B cell (primary cell): ENCODE results near the gene KLK4.

Experiments used
- CTCF ChIP-seq: fragments of 200-600 bp; IDR thresholded peaks from one replicate; pipeline ENCODE4 v1.8.0; 2022; ENCODE audit warnings: antibody characterized with exemption, mild to moderate bottlenecking
- EZH2 ChIP-seq: IDR thresholded peaks from 2 replicates; pipeline ENCODE4 v1.6.1; 2012; ENCODE audit warnings: borderline replicate concordance, low read depth, mild to moderate bottlenecking, moderate library complexity, low read length; ENCODE audit not compliant: insufficient read depth, poor library complexity, severe bottlenecking

- TF ChIP-seq CTCF: no peak
- TF ChIP-seq EZH2: no peak
Observed at GRCh38 chr19:50943074-50943828, 32.1 kb upstream of the KLK4 start.
